ENCODE measurements around the gene ANKUB1. TPM values are rescaled to one million over a fixed set of nuclear protein-coding genes. Genes with fewer than 3 reads are reported as not detected.

The ANKUB1 gene
- total and polyA plus RNA-seq, 8 donors: not detected

DNA sequence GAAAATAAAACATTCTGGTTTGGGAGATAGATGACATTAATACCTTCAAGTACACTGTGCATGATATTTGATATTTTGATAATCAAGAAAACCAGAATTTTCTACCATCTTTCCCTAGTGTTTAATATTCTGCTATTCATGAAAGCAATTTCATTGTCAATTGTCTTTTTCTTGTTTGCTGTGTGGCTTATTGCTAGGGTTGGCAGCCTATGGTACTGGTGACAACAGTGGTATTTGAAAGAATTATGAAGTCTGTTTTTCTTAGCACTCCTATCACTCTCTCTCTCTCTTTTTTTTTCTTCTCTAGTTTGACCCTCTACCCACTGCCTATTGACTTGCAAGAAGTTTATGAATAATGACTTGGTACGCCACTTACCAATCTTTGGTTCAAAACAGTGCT is 36.0 kb upstream of the ANKUB1 start:
- Histone ChIP-seq H3K27ac (no peak overlapping the region), H3K36me3 (peaks cover 0 to 7% (median 0%) of the 10 kb centered on the region in 4 donors), H3K4me1 (peaks cover 0 to 22% (median 3%) of the 10 kb centered on the region in 4 donors), H3K9me3 (peaks cover 0 to 28% (median 21%) of the 10 kb centered on the region in 4 donors), H3K4me3 (no peak overlapping the region), H3K27me3 (no peaks in the 10 kb centered on the region)
- TF ChIP-seq POLR2A (IDR thresholded peaks at IDR 0.05): no peak
- TF ChIP-seq POLR2AphosphoS5 (IDR thresholded peaks at IDR 0.05): no peak
- no peak for TF ChIP-seq EP300 (IDR thresholded peaks at IDR 0.05)
- TF ChIP-seq CTCF (IDR thresholded peaks at IDR 0.05): no peak
- intact Hi-C loops (cut with DNase I; ENCODE audit: low total_unique reads): no loop called here
- no peak for DNase-seq
- WGBS, 5 donors: 50 to 98% (median 94%) methylated on average over 1 of the region's 1 CpG

- no peak overlapping the region for H3K27ac ChIP-seq
- H3K4me3 ChIP-seq: no peak overlapping the region
- WGBS, 5 donors: 75 to 88% (median 86%) methylated on average over 3 of the region's 3 CpGs
- peaks cover 0 to 11% (median 9%) of the 10 kb centered on the region in 4 donors for H3K9me3 ChIP-seq
- intact Hi-C loops (cut with DNase I; ENCODE audit: low total_unique reads): no loop called here
- TF ChIP-seq CTCF (IDR thresholded peaks at IDR 0.05) (no peak), EP300 (IDR thresholded peaks at IDR 0.05) (no peak), POLR2AphosphoS5 (IDR thresholded peaks at IDR 0.05) (no peak), POLR2A (IDR thresholded peaks at IDR 0.05) (no peak)
- peaks cover 0 to 7% (median 0%) of the 10 kb centered on the region in 4 donors for H3K36me3 ChIP-seq
- H3K4me1 ChIP-seq: peaks cover 0 to 22% (median 3%) of the 10 kb centered on the region in 4 donors
- H3K27me3 ChIP-seq: no peaks in the 10 kb centered on the region
- no peak for DNase-seq
Observed at GRCh38 chr3:149826636-149827035, 34.3 kb upstream of the ANKUB1 start.

GRCh38 chr3:149820183-149820582 is 27.8 kb upstream of the ANKUB1 start:
- TF ChIP-seq POLR2AphosphoS5 (IDR thresholded peaks at IDR 0.05): no peak
- no peak for TF ChIP-seq EP300 (IDR thresholded peaks at IDR 0.05)
- no peak for TF ChIP-seq CTCF (IDR thresholded peaks at IDR 0.05)
- no peak for TF ChIP-seq POLR2A (IDR thresholded peaks at IDR 0.05)
- intact Hi-C loops (cut with DNase I; ENCODE audit: low total_unique reads): no loop called here
- no peaks in the 10 kb centered on the region for H3K9me3 ChIP-seq
- no peak overlapping the region for H3K4me3 ChIP-seq
- H3K27ac ChIP-seq: no peak overlapping the region
- H3K36me3 ChIP-seq: no peaks in the 10 kb centered on the region
- H3K4me1 ChIP-seq: peaks cover 2 to 54% (median 21%) of the 10 kb centered on the region in 4 donors
- no peak for DNase-seq
- H3K27me3 ChIP-seq: no peaks in the 10 kb centered on the region
- 60 to 79% (median 72%) methylated on average over 4 of the region's 4 CpGs for WGBS, 5 donors

GRCh38 chr3:149819432-149819831 is 27.1 kb upstream of the ANKUB1 start:
- no peak overlapping the region for H3K4me3 ChIP-seq
- intact Hi-C loops (cut with DNase I; ENCODE audit: low total_unique reads): no loop called here
- no peaks in the 10 kb centered on the region for H3K27me3 ChIP-seq
- H3K27ac ChIP-seq: no peak overlapping the region
- peaks cover 9 to 58% (median 25%) of the 10 kb centered on the region in 4 donors for H3K4me1 ChIP-seq
- TF ChIP-seq CTCF (IDR thresholded peaks at IDR 0.05) (no peak), EP300 (IDR thresholded peaks at IDR 0.05) (no peak), POLR2A (IDR thresholded peaks at IDR 0.05) (no peak), POLR2AphosphoS5 (IDR thresholded peaks at IDR 0.05) (no peak)
- no peaks in the 10 kb centered on the region for H3K36me3 ChIP-seq
- no peak for DNase-seq
- WGBS, 5 donors: 56 to 88% (median 72%) methylated on average over 1 of the region's 1 CpG
- no peaks in the 10 kb centered on the region for H3K9me3 ChIP-seq
